LNCAP (cell line): ENCODE measurements around the gene RAB40A.

Experiments
- TF ChIP-seq, protein P1 (sequence below): fragments of 450-650 bp; IDR thresholded peaks from 2 replicates; pipeline ENCODE4 v1.5.1; 2017; ENCODE audit warnings: mild to moderate bottlenecking

RAB40A gene

DNA sequence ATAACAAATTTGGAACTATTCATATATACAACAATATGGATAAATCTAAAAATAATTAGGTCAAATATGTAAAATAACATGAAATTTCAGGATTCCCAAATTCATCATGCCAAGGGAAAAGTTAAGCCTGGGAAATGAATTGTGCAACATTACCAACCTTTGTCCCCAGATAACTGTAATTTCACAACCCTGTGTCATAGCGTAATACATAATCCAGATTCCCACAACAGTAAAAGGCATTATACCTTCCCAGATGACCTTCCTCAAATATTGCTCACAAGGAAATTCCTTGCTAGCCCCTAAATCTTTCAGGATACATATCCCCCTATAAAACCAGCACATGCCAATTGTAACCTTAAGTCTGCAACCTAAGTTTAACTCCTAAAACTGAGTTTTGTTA is 32.9 kb upstream of the RAB40A start:
- TF ChIP-seq, protein P1, sequence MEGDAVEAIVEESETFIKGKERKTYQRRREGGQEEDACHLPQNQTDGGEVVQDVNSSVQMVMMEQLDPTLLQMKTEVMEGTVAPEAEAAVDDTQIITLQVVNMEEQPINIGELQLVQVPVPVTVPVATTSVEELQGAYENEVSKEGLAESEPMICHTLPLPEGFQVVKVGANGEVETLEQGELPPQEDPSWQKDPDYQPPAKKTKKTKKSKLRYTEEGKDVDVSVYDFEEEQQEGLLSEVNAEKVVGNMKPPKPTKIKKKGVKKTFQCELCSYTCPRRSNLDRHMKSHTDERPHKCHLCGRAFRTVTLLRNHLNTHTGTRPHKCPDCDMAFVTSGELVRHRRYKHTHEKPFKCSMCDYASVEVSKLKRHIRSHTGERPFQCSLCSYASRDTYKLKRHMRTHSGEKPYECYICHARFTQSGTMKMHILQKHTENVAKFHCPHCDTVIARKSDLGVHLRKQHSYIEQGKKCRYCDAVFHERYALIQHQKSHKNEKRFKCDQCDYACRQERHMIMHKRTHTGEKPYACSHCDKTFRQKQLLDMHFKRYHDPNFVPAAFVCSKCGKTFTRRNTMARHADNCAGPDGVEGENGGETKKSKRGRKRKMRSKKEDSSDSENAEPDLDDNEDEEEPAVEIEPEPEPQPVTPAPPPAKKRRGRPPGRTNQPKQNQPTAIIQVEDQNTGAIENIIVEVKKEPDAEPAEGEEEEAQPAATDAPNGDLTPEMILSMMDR = no peak

DNA sequence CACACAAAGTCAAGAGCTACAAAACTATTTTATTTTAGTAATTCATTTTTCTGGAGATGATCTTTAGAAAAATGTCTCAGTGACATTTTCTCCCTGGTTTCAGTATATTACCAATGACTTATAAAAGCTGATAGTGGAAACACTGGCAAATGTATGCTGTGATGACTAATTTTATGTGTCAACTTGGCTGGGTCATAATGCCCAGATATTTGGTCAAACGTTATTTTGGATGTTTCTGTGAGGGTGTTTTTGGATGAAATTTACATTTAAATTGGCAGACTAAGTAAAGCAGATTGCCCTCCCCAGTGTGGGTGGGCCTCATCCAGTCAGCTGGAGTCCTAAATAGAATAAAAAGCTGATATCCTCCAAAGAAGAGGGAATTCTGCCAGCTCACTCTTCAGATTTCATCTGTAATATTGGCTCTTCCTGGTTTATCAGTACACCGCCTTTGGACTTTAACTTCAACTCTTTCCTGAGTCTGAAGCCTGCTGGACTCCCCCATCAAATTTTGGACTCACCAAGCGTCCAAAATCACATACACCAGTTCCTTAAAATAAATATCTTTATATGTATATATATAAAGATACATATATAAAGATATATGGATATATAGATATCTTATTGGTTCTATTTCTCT is 31.2 kb upstream of the RAB40A start:
- TF ChIP-seq, protein P1 = no peak

DNA sequence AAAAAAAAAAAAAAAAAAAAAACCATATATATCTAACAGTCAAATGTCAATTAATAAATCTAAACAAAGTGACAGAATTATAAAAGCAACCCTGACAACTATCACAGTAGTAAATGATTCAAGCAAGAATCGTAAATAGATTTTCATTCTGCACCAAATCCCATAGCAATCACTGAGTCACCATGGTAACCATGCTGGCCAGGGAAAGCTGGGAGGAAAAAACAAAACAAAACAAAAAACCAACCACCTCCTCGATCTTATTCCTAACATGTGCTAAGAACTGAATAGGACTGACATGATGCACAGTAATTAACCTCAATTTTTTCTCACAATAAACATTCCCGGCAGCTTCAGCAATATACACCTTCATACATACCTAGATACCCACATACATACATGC is 30.6 kb upstream of the RAB40A start:
- TF ChIP-seq, protein P1 = no peak

DNA sequence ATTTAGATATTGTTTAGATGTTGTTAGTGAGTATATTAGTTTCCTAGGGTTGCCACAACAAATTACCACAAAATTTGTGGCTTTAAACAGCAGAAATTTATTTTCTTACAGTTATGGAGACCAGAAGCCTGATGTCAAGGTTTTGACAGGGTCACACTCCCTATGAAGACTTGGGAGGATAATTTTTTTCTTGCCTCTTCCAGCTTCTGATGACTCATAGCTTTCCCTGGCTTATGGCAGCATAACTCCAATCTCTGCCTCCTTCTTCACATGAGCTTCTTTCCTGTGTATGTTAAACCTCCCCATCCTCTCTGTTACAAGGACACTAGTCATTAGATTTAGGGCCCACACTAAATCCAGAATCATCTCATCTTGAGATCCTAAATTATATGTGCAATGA is 20.9 kb upstream of the RAB40A start:
- TF ChIP-seq, protein P1 = no peak

DNA sequence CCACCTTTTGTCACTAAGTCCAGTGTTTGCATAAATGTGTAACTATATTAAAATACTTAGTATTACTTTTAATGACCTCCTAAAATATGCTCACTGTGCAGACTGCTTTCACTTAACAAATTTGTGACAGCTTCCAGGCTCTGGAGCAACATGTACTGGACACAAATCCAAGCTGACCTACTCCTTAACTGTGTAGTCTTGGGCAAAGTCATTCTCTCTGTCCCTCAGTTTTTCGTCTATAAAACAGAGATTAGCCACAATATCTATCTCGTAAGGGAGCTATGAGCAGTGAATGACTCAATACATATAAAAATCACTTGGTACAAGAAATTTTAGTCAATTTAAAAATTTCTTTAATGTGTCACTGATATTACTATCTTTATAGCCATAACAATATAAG is 20.4 kb upstream of the RAB40A start:
- TF ChIP-seq, protein P1 = no peak

DNA sequence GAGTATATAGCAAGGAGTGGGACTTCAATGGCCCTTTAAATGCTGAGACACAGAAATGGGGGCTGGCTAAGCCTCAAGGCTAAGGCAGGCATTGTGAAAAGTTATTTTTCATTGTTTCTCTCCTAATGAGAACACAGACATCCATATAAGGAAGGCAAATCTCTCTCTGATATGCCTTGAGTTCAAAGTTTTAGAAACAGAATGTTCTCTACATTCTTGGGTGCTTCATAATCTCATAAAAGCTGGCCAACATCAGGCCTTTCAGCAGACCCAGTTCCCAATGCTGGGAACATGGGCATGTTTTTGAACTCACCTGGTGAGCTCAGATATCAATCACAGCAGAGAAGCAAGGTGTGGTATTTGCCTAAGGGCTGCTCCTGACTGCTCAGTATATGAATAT is 19.4 kb upstream of the RAB40A start:
- TF ChIP-seq, protein P1 = no peak

DNA sequence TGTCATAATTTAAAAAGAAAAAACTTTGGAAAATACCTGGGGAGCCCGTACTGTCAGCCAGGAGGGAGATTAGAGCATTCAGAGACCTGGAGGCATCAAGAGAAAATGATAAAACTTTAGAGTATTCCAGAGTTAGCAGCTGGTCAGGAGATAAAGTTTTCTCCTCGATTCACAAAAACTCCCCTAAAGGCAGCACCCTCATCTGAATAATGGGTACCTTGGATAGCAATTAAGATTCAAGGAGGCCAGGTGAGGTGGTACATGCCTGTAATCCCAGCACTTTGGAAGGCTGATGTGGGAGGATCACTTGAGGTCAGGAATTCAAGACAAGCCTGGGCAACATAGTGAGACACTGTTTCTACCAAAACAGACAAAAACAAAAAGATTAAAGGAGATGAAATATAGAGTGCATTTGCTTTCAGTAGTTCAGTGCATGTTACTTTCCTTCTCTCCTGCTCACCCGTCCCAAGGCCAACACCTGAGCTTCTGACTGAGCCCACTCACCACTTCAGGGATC is 18.6 kb upstream of the RAB40A start:
- TF ChIP-seq, protein P1 = no peak

DNA sequence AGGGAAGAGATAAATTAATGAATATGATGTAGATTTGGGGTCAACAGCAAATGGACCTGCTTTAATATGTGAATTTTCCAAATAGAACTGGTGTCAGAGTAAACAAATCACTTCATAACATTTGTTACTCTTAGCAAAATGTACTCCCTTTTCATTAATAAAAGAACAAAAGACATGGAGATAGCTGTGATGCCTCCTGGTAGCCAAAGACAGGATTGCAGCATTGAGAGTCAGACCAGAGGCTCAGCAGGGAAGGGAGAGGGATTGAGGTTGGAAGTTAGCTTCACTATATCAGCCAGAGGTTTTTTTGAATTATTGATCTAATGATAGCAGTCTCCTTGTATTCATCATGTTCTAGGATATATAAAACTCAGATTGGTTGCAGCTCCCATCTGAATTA is 17.4 kb upstream of the RAB40A start:
- TF ChIP-seq, protein P1 = no peak
